ENCODE data around the gene AKAP8.
"Not testable (repeated sequence)": the region's sequence is repeated elsewhere in the genome, so short reads cannot be mapped to it uniquely, and the experiment has no call there.

The AKAP8 gene

DNA sequence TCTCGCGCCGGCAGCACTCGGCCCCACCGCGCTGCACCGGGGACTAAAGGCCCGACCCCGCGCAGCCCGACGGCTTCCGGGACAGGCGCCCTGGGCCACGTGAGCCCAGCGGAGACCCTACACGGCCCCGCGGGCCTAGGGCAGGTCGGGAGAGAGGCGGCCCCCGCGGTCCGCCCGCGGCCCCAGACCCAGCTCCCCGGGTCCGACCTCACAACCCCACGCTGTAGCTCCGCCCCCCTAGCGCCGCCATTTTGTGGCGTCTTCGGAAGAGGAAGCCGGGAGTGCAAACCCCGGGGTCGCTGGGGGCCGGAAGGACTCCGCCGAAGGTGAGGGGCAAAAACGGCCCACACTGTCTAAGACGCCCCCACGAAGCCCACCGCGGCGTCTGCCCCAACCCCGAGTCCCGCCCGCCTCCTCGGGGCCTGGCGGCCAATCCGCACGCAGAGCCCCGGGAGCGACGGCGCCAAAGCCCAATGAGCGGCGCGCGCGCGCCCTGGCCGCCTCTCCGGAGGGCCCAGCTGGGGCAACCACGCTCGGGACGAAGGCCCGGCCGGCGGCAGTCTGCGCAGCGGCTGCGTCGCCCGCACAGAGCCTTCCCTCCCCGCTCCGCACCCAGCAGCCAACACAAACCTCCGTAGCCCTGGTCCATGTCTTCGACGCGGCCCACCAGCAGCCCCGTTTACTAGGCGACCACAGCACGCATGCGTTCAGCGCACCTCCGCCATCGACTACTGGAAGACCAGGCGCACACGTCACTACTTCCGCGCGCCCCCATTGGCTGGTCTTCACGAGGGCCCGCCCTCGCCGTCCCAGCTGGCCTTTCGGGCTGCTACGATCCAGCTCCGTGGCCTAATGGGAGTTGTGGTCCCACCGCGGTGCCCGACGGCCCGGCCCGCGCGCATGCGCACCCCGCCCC is at the start of gene AKAP8:
Gene AKAP8 (minus strand): TSS at position 705 of the 916 bp plus-strand sequence. CDS start 56 bp downstream, at position 649.
- DNase-seq (ENCODE audit: low spot score): peak; percentile 100

DNA sequence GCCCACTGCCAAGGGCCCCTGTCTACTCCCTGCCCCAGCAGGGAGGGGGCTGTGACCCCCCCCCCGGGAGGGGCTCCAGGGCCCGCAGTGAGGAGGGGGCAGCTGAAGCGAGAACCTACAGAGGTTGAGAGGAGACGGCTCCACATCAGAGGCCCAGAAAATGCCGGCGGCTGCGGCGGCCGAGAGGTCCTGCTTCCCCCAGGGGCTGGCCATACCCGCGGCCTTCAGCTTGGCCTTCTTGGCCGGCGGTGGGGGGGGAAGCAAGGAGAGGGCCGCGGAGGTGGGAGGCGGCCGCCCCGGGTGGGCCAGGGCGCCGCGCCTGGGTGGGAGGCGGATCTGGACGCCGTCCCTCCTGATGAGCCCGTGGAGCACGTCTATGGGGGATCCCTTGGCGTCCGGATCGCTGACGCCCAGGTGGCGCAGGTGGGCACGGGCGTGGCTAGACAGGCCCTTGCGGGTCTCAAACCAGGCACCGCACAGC is 48.4 kb upstream of the AKAP8 start:
- DNase-seq (ENCODE audit: low spot score): no peak

GRCh38 chr19:15427350-15427700 is 47.7 kb upstream of the AKAP8 start:
- DNase-seq (ENCODE audit: low spot score): no peak

- no peak for DNase-seq (ENCODE audit: low spot score)
Observed at GRCh38 chr19:15426485-15427349, 47.1 kb upstream of the AKAP8 start.

GRCh38 chr19:15425321-15425950 is 45.8 kb upstream of the AKAP8 start:
- DNase-seq (ENCODE audit: low spot score): no peak

DNA sequence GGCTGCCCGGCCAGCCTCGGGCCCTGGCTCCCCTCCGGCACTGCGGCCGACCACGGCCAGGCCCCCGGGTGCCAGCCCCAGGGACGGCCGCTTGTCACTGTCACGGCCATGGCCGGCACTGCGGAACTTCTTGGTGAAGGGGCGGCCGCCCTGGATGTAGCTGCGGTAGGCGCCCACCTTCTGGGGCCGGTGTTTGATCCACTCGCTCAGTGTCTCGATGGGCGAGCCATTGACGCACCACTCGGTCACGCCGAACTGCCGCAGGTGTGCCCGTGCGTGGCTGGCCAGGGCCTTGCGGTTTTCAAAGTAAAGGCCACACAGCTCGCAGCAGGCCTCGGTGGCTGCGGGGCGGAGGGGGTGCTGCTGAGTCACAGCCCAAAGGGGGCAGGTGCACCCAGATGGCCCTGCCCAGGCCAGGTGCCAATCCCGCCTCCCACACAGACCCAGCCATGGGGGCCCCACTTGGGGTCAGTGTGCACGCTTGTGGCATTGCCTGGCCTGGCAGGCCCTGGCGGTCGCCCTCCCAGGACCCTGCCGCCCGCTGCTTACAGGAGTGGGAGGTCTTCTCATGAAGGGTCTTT is 45.2 kb upstream of the AKAP8 start:
- DNase-seq (ENCODE audit: low spot score): no peak

DNA sequence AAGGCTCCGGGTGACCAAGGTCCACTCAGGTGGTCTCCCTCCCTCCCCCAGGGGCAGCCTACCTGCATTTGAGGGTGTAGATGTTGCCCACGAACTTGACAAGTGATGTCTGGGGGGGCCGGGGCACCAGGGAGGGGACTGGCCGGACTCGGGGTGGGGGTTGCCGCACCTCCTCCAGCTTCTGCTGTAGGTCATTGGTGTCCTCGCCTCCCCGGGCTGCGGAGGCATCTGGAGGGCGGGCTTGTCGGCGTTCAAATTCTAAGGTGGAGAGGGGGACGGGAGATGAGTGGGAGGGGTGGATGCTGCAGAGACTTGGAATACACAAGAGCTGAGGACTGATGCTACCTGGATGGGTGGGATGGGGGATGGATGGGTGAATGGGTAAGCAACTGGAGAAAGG is 44.5 kb upstream of the AKAP8 start:
- no peak for DNase-seq (ENCODE audit: low spot score)

DNA sequence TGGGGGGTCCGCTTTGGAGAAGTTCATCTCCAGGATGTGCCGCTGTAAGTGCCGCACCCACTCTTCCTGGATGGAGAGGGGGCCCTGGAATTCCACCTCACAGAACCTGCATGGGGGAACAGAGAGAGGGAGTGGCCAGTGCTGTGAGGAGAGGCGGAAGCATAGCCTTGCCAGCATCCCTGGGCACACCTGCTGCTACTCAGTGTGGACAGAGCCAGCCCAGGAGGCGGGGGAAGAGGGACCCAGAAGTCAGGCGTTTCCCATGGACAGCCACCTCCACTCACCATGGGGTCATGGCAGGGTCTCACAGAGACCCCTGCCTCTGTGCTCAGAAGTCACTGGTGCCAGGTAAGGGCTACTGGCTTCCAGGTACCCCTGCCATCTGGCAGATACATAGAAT is 43.5 kb upstream of the AKAP8 start:
- no peak for DNase-seq (ENCODE audit: low spot score)

- no peak for DNase-seq (ENCODE audit: low spot score)
Observed at GRCh38 chr19:15422296-15423075, 42.9 kb upstream of the AKAP8 start.

GRCh38 chr19:15421721-15422260 is 42.2 kb upstream of the AKAP8 start:
- DNase-seq (ENCODE audit: low spot score): no peak

GRCh38 chr19:15421136-15421695 is 41.6 kb upstream of the AKAP8 start:
- DNase-seq (ENCODE audit: low spot score): no peak

GRCh38 chr19:15419413-15420025 is 39.9 kb upstream of the AKAP8 start:
- peak; percentile 40 for DNase-seq (ENCODE audit: low spot score)

GRCh38 chr19:15418579-15419412 is 39.2 kb upstream of the AKAP8 start, which contains the start of gene AKAP8L:
Gene AKAP8L (minus strand): TSS chr19:15418988. CDS start chr19:15418923, 65 bp downstream.
- peak; percentile 100 for DNase-seq (ENCODE audit: low spot score)

DNA sequence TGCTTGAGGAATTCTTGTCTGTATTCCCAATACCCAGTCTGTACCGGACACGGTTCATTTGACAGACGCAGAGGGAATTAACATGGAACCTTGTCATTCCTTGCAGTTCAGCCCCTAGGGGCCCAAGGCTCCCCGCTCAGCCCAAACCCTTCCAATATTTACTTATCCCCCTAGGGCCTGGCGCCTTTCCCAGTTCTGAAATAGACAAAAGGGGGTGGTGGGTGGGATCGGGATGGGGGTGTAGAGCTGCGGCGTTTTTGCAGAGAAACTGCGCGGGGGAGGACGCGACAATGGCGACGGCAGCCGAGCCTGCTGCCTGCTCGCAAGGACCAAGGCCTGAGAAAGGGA is 38.6 kb upstream of the AKAP8 start:
- DNase-seq (ENCODE audit: low spot score): peak; percentile 30

- DNase-seq (ENCODE audit: low spot score): no peak
Observed at GRCh38 chr19:15417699-15418098, 38.1 kb upstream of the AKAP8 start.

GRCh38 chr19:15412832-15413231 is 33.2 kb upstream of the AKAP8 start:
- no peak for DNase-seq (ENCODE audit: low spot score)

- not testable (repeated sequence) for DNase-seq (ENCODE audit: low spot score)
Observed at GRCh38 chr19:15411351-15411750, 31.8 kb upstream of the AKAP8 start.

DNA sequence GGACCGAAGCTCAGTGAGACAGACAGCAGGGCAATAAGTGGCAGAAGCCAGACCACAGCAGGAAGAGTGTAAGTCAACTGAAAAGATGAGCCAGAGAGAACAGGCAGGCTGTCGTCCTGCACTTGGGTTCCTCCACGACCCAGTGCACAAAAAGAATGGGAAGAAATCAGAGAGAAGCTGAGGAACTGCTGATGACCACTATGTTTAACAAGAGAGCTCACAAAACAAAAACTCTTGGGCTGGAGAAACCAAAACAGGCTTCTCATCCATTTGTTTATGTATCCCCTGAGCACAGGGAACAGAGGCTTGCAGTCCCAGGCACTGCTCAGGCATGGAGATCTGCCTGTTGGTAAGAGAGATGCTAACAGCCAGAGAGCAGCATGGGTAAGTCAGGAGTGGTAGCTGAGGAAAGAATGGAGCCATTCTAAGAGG is 25.2 kb upstream of the AKAP8 start:
- DNase-seq (ENCODE audit: low spot score): no peak

Measured in AG08395 (cell line).